Measurements from ENCODE around the gene GALNT13.

DNA sequence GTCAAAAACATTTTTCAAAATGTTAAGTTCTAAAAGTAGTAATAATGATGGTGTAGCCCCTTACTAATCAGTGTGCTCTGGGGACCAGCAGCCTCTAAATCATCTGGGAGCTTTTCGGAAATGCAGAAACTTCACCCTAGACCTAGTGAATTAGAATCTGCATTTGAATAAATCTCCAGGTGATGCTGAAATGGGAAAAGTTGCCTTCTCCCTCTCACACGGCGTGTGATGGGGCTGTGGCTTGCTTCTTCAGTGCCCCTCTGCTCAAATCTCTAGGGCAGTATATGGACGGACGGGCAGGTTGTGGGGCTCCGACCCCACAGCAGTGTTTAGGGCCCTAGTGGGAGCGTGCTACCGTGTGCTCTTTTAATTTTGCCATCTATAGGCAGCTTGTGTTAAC is 368.6 kb downstream of the GALNT13 start:
- no peak for TF ChIP-seq EZH2 (IDR thresholded peaks at IDR 0.05; ENCODE audit: borderline replicate concordance, insufficient read depth, low read depth, low read length, poor library complexity, severe bottlenecking)
- TF ChIP-seq, protein P1, sequence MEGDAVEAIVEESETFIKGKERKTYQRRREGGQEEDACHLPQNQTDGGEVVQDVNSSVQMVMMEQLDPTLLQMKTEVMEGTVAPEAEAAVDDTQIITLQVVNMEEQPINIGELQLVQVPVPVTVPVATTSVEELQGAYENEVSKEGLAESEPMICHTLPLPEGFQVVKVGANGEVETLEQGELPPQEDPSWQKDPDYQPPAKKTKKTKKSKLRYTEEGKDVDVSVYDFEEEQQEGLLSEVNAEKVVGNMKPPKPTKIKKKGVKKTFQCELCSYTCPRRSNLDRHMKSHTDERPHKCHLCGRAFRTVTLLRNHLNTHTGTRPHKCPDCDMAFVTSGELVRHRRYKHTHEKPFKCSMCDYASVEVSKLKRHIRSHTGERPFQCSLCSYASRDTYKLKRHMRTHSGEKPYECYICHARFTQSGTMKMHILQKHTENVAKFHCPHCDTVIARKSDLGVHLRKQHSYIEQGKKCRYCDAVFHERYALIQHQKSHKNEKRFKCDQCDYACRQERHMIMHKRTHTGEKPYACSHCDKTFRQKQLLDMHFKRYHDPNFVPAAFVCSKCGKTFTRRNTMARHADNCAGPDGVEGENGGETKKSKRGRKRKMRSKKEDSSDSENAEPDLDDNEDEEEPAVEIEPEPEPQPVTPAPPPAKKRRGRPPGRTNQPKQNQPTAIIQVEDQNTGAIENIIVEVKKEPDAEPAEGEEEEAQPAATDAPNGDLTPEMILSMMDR (IDR thresholded peaks at IDR 0.05), result no peak
